GM23248 (cell line): ENCODE data around the gene MAP7D3.

Experiments
- EZH2 ChIP-seq: fragments of 200-600 bp; sonication (generic); IDR thresholded peaks from 2 replicates; pipeline ENCODE4 v1.6.1; 2018; ENCODE audit warnings: antibody characterized with exemption, mild to moderate bottlenecking; ENCODE audit not compliant: insufficient read depth, poor library complexity, severe bottlenecking
- EZH2phosphoT487 ChIP-seq: fragments of 200-600 bp; sonication (generic); IDR thresholded peaks from 2 replicates; pipeline ENCODE4 v1.6.1; 2018; ENCODE audit warnings: antibody characterized with exemption, moderate library complexity, mild to moderate bottlenecking, low read depth; ENCODE audit not compliant: insufficient read depth

DNA sequence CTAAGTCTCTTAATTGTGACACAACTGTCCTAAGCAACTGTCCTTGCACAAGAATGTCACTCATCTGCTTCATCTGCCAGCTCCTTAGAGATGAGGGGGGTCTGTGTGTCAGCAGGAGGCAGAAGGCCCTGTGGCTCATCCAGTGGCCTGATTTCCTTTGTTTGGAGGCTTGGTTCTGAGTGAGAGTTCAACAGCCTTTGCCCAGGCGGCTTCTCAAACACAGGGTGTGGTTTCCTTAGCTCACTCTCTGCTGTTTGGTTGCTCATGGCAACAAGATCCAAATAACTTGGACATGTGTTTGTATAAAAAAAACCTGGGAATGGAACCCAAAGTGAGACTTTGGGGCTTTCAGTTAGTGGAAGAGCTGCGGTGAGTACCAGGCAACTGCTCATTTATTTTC, 46.6 kb downstream of the MAP7D3 start:
- TF ChIP-seq EZH2 (no peak), EZH2phosphoT487 (no peak)
